ENCODE results near the gene LRRC32. TPM values are rescaled to one million over a fixed set of nuclear protein-coding genes. Genes with fewer than 3 reads are reported as not detected.

The LRRC32 gene
- total RNA-seq, 1 experiment from 2014 or later = not detected

DNA sequence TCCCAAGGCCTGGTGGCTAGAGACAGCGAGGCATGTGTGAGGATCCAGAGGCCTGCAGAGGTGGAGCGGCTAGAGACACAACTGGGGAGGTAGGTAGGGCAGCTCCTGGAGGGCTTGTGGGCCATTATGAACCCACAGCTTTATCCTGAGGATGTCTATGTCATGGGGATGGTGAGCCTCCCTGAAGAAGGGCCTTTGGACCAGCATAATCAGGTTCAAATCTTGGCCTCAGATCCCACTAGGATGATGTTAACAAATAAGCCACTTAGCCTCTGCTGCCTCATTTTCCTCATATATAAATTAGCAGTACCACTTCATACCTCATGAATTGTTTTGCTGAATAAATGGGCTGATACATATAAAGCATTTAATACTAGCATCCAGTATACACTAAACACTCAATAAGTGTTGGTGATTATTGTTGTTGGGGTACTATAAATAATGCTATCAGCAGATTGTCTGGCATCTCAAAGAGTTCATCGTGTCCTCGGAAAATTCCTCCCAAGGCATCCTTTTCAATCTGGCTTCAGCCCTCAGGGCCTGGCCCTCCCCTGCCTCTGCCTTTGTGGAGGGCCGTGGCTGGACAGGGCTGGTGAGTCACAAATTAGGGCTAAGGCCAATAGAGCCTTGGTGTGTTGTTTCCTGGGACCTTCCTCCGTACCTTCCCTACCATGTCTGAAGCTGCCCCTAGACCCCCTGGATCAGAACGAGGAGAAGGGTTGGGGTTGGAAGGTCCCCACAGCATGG lies 30.9 kb upstream of the LRRC32 start:
- DNase-seq (ENCODE audit: low spot score) = no peak
- in situ Hi-C loops (cut with HindIII; ENCODE audit: low sequenced_read_pairs) = no loop called here

DNA sequence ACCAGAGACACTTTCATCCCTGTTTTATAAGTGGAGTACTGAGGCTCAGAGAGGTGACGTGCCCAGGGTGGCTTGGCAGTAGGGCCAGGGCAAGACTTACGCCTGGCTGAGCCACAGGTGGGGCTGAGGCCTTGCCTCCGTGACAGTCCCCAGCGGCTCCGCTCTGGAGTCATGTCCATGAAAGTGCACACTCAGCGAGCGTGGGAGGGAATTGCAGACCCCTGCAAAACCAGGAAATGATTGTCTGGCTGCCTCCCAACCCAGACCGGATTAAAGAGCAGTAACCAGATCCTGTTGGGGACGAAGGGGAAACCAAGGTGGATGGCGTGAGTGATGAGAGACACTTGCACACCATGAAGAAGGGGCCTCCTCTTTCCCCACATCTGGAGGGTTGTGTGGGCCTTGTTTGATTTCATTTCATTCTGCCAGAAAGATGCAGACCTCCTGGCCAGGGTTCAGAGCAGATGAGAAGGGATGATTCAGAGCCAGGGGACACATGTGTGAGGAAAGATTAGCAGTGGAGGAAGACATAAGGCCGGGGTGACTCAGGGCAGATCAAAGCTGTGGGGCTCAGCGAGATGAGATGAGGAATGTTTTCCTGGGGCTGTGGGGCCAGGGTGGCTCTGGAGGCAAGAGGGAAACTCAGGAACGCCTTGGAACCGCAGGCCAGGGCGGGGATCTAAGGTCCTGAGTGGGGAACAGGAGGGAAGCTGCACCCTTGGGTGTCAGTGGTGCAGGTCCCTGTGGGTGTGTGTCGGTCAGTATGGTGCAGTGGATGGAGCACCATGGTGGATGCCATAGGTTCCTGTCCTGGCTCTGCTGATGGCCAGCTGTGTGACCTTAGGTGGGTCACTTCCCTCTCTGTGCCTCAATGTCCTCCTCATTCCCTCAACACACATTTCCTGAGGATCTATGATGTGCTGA lies 29.9 kb upstream of the LRRC32 start:
- in situ Hi-C loops (cut with HindIII; ENCODE audit: low sequenced_read_pairs) = no loop called here
- DNase-seq (ENCODE audit: low spot score) = no peak

DNA sequence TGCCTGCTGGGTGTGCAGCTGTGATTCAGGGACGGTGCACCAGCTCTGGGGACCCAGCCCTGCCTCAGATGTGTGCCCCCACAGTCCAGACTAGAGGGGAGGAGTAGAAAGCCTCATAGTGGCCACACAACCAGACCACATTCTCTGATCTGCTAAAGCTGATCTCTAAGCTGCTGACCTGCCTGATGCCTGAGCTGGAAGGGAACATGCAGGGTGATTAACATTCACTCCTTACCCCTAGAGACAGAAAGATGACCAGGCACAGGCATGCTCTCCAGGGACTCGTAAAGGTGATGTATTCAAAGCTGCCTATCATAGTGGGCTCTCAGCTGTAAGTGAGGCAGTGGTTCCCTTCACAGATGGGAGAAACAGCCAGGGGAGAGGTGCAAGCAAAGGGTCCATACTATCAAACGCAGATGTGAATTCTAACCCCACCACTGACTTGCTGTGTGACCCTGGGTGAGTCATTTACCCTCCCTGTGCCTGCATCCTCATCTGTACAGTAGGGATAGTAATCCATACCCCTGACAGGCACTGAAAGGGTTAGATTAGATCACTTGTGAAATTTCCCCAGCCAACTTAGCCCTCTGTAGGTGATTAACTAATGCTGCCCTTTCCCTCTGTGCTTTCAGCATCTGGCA lies 29.0 kb upstream of the LRRC32 start:
- DNase-seq (ENCODE audit: low spot score) = no peak
- in situ Hi-C loops (cut with HindIII; ENCODE audit: low sequenced_read_pairs) = no loop called here

DNA sequence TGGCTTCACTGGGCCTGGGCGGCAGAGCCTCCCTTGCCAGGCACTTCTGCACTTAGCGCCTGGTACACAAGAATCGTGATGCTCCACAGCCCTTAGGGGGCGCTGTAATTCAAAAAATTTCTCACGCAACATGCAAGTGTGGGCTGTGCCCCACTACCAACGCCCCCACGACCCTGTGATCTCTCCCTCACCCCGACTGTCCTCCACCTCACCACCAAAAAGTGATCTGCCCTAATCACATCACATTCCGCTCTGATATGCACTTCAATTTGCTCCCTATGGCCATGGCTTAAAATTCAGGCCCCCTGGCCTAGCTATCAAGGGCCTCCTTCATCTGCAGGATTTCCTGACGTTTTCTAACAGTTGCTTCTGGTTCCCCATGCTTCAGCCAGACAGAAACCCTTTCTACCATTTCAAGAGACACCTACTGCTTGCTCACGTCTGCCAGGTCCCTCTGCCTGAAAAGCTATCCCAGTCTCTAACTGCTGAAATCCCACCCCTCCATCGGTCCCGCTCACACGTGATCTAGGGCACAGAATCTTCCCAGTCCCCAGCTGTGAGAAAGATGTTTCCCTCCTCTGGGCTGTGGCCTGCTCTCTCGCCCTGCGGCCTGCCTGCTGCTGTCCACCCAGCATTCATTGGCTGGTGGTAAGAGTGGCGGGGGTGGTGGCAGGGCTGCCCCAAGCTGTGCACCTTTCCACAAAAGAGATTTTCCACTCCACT lies 27.9 kb upstream of the LRRC32 start:
- in situ Hi-C loops (cut with HindIII; ENCODE audit: low sequenced_read_pairs) = no loop called here
- DNase-seq (ENCODE audit: low spot score) = no peak

DNA sequence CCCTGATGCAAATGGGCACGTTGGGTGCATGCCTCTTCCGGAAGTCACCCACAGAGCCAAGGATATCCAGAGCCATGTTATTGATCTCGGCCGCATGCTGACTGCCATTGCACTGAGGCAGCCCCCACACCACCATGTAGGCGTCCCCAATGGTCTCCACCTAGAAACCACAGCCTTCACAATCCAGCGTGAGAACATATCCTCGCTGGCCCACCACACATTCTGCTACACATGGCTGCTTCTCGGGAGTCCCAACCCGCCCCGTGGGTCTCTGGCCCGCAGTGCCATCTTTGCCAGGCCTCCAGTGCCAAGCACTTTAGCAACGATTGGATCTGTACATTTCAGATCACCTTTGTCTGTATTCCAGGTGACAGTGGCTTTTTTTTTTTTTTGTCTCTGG lies 26.2 kb upstream of the LRRC32 start:
- in situ Hi-C loops (cut with HindIII; ENCODE audit: low sequenced_read_pairs) = no loop called here
- DNase-seq (ENCODE audit: low spot score) = no peak

DNA sequence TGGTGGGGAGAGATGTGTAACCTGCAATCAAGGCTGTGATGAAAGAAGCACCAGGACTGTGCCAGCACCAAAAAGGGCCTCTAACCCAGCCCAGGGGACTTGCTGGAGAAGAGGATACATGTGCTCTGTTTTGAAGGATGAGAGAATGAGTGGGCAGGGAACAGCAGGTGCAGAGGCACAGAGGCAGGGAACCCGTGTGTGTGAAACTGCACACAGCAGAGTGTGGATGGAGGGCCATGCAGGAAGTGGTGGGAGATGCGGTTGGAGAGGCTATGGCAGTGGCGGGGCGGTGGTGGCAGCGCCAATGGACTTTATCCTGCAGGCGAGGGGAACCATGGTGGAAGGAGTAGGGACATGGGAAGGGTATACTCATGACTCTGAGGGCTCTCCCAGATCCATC lies 25.2 kb upstream of the LRRC32 start:
- no peak for DNase-seq (ENCODE audit: low spot score)
- in situ Hi-C loops (cut with HindIII; ENCODE audit: low sequenced_read_pairs) = no loop called here

DNA sequence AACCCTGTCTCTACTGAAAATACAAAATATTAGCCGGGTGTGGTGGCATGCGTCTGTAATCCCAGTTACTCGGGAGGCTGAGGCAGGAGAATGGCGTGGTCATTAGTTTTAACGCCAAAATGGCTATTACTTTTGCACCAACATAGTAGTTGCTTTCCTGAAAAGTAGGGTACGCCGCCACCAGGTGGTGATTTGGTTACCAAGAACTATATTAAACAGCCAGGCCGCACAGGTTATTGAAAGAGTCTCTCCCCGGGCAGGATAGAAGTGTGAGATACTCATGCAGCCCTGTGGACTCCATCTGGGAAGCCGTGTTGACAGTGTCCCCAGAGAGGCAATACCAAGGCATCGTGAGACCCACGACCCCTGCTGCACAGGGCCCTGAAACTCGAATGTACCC lies 24.6 kb upstream of the LRRC32 start:
- DNase-seq (ENCODE audit: low spot score) = no peak
- in situ Hi-C loops (cut with HindIII; ENCODE audit: low sequenced_read_pairs) = no loop called here

DNA sequence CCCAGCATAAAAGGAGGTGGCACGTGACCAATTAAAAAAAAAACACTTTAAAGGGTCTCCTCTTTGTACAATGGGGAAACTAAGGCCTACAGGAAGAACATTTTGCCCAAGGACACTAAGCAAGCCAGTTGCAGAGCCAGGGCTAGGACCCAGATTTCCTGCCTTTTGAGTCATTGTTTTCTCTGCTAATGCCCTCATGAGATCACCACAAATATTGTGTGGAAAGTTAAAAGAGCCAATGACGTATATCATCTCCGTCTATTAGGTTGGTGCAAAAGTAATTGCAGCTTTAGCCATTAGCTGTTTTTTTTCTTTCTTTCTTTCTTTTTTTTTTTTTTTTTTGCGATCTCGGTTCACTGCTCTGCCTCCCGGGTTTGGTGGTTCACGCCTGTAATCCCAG lies 24.1 kb upstream of the LRRC32 start:
- in situ Hi-C loops (cut with HindIII; ENCODE audit: low sequenced_read_pairs) = no loop called here
- DNase-seq (ENCODE audit: low spot score) = no peak

DNA sequence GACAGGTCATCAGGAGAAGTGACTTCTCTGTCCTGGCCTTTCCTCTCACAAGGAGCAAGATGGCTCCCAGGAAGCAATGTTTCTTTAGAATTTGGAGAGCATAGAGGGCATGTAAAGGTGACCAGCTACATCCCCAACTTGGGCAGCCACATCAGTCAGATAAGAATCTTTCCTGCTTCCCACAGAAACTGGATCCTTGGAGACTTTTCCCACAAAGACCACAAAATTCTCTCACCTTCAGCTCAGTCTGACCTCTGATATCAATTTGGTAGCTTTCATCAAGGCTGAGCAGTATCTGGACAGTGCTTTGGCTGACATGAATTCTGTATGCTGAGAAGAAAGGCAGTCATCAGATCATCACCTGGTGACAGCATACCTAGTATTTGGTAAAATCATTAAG lies 23.3 kb upstream of the LRRC32 start:
- in situ Hi-C loops (cut with HindIII; ENCODE audit: low sequenced_read_pairs) = no loop called here

DNA sequence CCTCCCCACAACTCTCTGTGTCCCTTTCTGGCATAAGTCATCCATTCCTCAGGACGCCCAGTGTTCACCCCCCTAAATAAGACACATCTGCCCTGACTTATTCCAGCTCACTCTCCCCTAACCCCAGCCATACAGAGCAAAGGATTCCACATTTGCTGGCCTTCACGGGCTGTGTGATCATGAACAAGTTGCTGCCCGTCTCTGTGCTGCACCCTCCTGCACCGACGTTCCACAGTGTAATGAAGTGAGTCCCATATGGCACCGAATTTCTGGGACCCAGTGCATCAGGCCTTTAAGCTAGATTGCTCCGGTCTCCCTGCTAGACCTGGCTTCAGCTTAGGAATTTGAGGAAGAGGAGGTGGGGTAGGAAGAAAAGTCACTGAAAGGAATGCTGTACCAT lies 22.4 kb upstream of the LRRC32 start:
- DNase-seq (ENCODE audit: low spot score) = no peak
- in situ Hi-C loops (cut with HindIII; ENCODE audit: low sequenced_read_pairs) = no loop called here

More for the DNA sequence above, 23.3 kb upstream of the LRRC32 start:
- DNase-seq (ENCODE audit: low spot score) = no peak

DNA sequence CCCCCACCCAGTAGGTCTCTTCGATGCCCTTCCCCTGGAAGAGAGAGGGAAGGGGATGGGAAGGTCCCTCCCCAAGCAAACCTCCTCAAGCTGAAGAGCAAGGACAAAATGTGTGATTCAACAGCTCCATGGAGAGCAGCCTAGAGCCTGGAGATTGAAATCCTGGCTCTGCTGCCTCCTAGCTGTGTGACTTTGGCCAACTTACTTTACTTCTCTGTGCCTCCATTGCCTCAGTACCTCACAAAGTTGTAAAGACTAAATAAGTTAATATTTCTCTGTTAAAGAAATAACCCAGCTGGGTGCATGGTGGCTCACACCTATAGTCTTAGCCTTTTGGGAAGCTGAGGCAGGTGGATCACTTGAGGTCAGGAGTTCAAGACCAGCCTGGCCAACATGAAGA lies 21.1 kb upstream of the LRRC32 start:
- DNase-seq (ENCODE audit: low spot score) = no peak
- in situ Hi-C loops (cut with HindIII; ENCODE audit: low sequenced_read_pairs) = no loop called here

DNA sequence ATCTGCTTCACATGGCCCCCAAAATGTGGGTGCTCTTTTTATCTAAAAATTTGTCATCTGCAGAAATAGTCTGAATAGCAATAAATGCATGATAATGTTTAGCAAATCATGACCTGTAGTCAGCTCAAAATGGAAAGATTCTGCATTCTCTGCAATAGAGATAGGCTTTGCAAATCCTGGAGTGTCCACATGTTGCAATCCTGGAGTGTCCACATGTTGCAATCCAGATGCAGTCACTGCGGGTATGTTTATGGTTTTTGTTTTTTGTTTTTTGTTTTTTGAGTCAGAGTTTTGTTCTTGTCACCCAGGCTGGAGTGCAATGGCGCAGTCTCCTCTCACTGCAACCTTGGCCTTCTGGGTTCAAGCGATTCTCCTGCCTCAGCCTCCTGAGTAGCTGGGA lies 20.2 kb upstream of the LRRC32 start:
- in situ Hi-C loops (cut with HindIII; ENCODE audit: low sequenced_read_pairs) = no loop called here
- DNase-seq (ENCODE audit: low spot score) = no peak

DNA sequence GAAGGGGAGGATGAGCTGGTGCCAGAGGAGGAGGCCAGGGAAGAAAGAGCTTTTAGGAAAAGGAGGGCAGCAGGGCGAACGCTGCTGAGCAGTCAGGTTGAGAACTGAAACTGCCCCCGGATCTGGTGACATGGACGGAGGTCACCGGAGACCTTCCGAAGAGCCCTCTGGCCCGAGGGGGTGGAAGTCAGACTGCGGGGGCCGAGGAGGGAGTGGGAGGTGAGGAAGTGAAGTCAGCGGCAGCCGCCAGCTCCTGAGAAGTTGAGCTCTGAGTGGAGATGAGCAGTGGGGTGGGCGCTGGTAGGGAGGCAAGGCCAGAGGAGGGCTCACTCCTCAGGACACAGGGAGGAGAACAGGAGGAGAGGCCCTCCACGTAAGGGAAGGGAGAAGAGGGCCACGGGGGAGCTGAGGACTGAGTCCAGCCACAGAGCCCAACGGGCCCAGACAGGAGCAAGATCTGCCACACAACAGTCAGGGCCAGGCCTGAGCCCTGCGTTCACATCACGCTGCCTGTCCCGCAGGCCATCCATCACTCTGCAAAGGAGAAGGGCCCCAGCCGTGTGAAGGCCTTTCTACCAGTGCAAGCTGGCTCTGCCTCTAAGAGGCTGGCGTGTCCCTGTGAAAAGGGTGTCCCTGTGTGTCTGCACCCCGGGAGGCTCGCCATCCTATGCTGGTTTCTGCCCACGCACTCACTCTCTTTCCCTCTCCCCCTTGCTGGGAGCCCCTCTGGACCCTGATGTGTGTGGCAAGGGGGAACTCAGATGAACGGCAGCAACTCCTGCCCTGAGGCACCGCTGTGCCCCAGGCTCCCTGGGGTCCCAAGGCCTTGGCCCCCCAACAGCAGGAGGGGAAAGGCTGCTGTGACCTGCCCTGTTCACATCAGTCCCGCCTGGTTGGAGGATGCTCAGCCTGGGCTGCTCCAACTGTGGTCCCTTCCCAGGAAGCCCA lies 19.0 kb upstream of the LRRC32 start:
- in situ Hi-C loops (cut with HindIII; ENCODE audit: low sequenced_read_pairs) = no loop called here
- no peak for DNase-seq (ENCODE audit: low spot score)

DNA sequence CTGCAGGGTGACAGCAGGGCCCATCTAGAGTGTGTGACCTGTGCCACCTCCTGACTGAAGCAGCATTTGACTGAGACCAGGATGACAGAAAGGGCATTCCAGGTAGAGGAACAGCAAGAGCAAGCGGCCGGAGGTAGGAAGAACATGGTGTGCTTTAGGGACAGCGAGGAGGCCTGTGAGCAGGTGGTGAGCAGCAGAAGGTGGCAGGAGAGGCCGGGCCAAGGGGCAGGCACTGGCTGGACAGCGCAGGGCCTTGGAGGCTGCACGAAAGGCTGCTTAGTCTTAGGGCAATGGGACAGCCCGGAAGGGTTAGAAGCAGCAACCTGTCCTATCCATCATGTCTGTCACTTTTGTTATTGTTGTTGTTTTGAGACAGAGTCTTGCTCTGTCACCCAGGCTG lies 17.6 kb upstream of the LRRC32 start:
- peak; percentile 73 for DNase-seq (ENCODE audit: low spot score)

DNA sequence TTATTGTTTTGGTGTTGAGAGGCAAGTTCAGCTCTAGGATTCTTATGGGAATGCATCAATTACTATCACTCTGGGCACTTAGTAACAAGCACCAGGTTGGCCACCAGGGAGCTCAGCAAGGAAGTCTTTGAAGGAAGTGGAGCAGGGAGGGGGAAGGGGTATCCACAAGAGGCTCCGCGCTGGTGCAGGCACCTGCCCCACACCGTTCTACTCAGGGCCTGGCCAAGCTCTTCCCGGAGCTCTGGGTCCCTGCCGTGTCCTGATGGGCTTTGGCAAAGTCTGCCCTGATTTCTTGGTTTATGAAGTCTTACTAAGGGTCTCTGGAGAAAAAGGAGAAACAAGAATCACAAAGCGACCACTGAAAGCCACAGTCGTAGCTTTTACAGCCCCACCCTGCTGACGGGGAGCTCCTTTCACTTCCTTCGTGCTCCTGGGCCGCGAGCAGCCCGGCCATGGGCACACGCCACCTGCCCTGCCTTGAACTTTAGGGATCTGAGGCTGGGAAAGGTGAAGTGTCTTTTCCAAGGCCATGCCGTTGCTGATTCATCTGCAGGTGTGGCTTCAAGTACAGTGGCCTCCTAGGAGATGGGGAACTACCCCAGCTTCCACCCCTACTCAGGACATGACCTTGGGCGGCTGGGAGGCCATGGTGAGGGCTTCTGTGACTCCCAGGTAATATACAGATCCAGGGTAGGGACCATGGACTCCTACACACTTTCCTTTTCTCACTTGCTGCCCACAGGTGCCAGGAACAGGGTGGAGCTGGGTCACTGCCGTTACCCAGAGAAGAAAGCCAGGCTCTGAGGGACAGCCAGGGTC lies 15.9 kb upstream of the LRRC32 start:
- DNase-seq (ENCODE audit: low spot score) = no peak
- in situ Hi-C loops (cut with HindIII; ENCODE audit: low sequenced_read_pairs) = no loop called here

More for the DNA sequence above, 17.6 kb upstream of the LRRC32 start:
- in situ Hi-C loops (cut with HindIII; ENCODE audit: low sequenced_read_pairs) = no loop called here

DNA sequence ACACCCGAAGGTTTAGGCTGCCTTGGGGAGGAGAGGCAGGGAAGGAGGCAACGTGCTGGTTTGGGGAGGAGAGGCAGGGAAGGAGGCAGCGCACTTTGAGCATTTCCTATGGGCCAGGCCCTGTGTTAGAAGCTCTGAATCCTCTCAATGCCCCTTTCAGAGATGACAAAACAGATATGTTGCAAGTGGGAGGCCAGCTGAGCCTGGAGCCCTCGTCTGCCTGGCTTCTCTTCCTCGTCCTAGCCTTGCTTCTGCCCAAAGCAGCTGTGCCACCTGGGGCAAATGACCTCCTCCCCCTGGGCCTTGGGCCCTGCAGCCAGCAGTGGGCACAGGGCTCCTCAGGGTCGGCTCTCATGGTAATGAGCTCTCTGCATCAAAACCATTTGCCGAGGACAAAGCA lies 15.3 kb upstream of the LRRC32 start:
- DNase-seq (ENCODE audit: low spot score) = no peak
- in situ Hi-C loops (cut with HindIII; ENCODE audit: low sequenced_read_pairs) = no loop called here

DNA sequence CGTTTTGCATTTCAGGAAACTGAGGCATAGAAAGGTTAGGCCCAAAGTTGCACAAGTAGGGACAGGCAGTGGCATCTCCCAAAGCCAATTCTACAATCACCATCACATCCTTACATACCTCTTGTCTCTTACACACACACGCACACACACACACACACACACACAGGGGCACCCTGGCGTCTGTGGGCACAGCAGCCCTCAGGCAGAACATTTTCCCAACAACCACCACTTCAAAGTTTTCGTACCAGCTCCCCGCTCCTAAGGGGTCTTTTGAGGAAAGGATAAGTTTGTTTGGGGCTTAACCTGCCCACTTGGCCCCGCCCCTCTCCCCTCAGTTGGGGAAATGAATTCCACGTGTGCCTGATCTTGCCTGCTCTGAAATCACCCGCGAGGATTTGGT lies 14.7 kb upstream of the LRRC32 start:
- no peak for DNase-seq (ENCODE audit: low spot score)
- in situ Hi-C loops (cut with HindIII; ENCODE audit: low sequenced_read_pairs) = no loop called here

DNA sequence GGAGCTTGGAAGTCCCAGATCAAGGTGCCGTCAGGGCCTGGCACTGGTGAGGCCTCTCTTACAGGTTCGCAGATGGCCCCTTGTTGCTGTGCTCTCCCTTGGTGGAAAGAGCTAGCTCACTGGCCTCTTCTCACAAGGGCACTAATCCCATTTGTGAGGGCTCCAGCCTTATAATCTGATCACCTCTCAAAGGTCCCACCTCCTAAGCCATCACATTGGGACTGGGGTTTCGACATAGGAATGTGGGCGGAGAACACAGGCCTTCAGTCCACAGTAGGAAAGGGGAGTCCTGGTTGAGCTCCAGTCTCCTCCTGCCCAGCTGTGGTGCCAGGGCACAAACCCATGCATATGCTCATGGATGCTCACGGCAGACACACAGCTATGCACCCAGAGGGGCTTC lies 14.0 kb upstream of the LRRC32 start:
- in situ Hi-C loops (cut with HindIII; ENCODE audit: low sequenced_read_pairs) = no loop called here
- no peak for DNase-seq (ENCODE audit: low spot score)
